T-helper 1 cell treated with Interleukin-12 subunit alpha and Interleukin-12 subunit beta and Interleukin-4 antibody, amounts not matched to agents 30 μg/mL and 1 μg/mL, for 36 hours (primary cell): ENCODE measurements around the gene APC2.

ENCODE experiments used
- H3K27ac Mint-ChIP-seq: one replicate; pipeline ENCODE4 v1.8.0; 2021; ENCODE audit warnings: mild to moderate bottlenecking, mixed read lengths
- H3K27me3 Mint-ChIP-seq: one replicate; pipeline ENCODE4 v1.8.0; 2021; ENCODE audit warnings: low read depth, mixed read lengths
- H3K36me3 Mint-ChIP-seq: one replicate; pipeline ENCODE4 v1.8.0; 2021; ENCODE audit warnings: low read depth, mixed read lengths
- H3K4me1 Mint-ChIP-seq: one replicate; pipeline ENCODE4 v1.8.0; 2021; ENCODE audit warnings: low read depth, mixed read lengths
- H3K4me3 Mint-ChIP-seq: one replicate; pipeline ENCODE4 v1.8.0; 2021; ENCODE audit warnings: mild to moderate bottlenecking, moderate library complexity, mixed read lengths
- H3K9me3 Mint-ChIP-seq: one replicate; pipeline ENCODE4 v1.8.0; 2021; ENCODE audit warnings: mixed read lengths

Gene APC2

DNA sequence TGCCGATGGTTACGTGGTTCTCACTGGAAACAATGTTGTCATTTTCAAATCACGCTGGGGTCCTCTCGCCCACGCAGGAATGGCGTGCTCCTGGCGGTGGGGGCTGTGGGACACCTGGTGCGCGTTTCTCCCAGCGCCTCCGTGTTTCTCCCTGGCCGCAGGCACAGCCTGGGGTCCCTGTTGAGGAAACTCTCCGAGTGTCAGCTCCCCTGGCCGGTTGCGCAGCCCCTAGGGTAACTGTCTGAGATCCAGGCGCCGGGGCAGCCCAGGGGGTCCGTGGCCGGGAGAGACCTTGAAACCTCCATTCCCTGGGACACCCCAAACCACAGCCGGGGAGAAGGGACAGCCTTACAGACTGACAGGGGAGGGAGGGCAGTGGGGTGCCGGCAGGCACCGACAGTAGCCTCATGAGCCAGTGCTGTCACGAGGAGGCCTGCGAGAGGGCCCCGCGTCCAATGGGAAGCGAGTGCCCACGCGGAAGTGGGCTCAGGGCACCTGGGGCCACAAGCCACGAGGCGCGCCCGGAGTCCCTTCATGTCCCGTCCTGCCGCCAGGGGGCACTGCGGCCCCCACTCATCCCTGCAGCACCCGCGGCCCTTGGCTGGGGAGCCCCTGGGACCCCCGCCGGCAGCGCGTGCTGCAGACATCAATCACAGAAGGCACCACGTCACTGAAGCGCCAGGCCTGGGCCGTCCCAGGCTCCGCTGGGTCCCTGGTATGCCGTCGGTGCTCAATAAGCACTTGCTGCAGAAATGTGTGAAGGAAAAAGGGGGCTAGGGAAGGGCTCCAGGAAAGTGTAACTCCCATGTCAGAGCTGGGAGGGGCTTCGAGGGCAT is 53.4 kb downstream of the APC2 start:
- no peak overlapping the region for H3K27ac Mint-ChIP-seq
- peaks cover 5% of the 10 kb centered on the region for H3K4me1 Mint-ChIP-seq
- peaks cover 9% of the 10 kb centered on the region for H3K27me3 Mint-ChIP-seq

GRCh38 chr19:1503925-1504773 is 54.2 kb downstream of the APC2 start:
- Mint-ChIP-seq H3K4me3 (no peak overlapping the region), H3K27ac (no peak overlapping the region), H3K27me3 (peaks cover 14% of the 10 kb centered on the region), H3K9me3 (no peaks in the 10 kb centered on the region), H3K4me1 (peaks cover 7% of the 10 kb centered on the region), H3K36me3 (no peaks in the 10 kb centered on the region)

More for the DNA sequence above, 53.4 kb downstream of the APC2 start:
- Mint-ChIP-seq H3K9me3 (no peaks in the 10 kb centered on the region), H3K36me3 (no peaks in the 10 kb centered on the region), H3K4me3 (no peak overlapping the region)

GRCh38 chr19:1505012-1505411 is 55.1 kb downstream of the APC2 start:
- H3K4me3 Mint-ChIP-seq: no peak overlapping the region
- H3K27me3 Mint-ChIP-seq: peaks cover 19% of the 10 kb centered on the region
- peaks cover 7% of the 10 kb centered on the region for H3K4me1 Mint-ChIP-seq
- no peak overlapping the region for H3K27ac Mint-ChIP-seq
- H3K36me3 Mint-ChIP-seq: no peaks in the 10 kb centered on the region
- H3K9me3 Mint-ChIP-seq: no peaks in the 10 kb centered on the region

DNA sequence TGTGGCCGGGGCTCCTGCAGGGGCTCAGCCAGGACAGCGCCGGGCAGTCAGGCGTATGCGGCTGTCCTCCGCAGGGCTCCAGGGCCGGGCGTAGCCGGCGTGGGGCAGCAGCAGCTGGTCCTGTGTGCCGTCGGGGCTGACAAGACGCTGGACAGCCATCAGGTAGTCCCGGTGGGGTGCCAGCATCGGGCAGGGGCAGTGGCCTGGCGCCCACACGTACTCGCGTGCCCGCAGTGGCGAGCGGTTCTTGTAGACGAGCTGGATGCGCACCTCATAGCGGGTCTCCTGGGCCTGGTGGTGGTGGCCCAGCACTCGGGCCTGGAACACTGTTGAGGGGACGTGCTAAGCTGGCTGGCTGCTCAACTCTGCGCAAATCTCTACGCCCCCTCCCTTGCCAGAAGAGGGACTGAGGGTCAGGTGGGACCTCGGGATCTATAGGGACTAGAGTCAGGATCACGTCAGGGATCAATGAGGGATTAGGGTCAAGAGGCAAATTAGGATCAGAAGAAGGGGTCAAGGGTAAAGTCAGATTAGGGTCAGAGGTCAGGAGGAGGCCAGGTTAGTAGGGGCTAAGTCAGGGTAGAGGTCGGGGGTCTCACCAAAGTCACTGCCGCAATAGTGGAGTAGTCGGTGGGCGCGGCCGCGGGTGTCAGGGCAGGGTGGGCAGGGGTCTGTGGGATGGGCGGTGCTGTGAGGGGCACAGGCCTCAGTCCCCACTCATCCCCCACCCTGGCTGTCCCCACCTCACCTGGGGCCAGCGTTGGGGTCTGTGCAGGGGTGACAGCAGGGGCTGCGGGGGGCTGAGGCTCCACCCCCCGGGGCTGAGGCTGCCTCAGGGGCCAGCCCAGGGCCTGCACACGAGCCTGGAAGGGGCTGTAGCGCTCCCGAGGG is 56.3 kb downstream of the APC2 start:
- peaks cover 7% of the 10 kb centered on the region for H3K4me1 Mint-ChIP-seq
- peaks cover 26% of the 10 kb centered on the region for H3K27me3 Mint-ChIP-seq
- no peaks in the 10 kb centered on the region for H3K9me3 Mint-ChIP-seq
- H3K27ac Mint-ChIP-seq: no peak overlapping the region
- H3K36me3 Mint-ChIP-seq: no peaks in the 10 kb centered on the region
- H3K4me3 Mint-ChIP-seq: no peak overlapping the region

DNA sequence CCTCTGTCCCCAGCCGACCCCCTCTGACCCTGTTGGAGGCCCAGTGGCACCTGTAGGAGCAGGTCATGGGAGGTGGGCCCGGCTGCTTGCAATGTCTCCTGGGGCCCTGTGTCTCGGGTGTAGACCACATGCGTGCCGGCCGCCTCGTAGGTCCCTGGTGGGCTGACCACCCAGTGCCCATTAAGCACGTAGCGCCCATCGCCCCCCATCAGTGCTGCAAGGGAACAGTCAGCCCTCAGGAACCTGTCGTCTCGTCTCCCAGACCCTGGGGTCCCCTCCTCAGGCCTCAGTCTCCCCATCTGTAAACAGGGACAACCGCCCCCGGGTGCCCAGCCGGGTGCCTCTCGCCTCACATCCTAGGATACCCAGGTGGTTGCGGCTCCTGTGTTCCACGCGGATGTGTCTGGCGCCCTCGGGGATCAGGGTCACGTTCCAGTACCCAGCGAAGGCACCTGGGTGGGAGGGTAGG is 57.3 kb downstream of the APC2 start:
- Mint-ChIP-seq H3K27ac (no peak overlapping the region), H3K27me3 (peaks cover 27% of the 10 kb centered on the region), H3K4me3 (no peak overlapping the region), H3K4me1 (peaks cover 7% of the 10 kb centered on the region), H3K9me3 (no peaks in the 10 kb centered on the region), H3K36me3 (no peaks in the 10 kb centered on the region)

DNA sequence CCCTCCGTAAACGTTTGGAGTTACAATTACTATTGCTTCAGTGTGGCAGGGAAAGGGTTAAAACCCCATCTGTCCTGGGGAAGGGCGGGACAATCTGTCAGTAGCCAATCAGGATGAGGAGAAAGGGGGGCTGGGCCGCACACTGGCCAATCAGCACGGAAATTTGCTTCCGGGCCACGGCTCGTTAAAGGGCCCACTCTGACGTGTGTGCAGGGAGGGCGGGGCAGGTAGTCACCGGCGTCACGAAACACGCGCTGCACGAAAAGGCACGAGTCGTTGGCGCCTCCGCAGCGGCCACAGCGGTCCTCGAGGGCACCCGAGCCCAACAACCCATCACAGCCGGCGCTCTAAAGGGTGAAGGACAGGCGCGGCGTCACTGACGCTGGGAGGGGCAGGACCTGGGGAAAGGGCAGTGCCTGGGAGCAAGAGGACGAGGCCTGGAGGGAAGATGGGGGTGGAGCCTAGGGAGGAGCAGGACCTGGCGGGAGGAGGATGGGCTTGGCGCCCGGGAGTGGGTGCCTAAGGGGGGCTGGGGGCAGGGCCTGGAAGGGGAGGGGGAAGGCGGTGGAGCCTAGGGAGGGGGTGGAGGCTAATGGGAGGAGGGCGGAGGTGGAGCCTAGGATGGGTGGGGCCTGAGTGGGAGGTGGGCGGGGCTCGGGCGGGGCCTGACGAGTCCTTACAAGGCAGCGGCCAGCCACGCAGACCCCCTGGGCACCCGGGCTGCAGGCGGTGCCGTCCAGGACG is 58.0 kb downstream of the APC2 start:
- Mint-ChIP-seq H3K36me3 (no peaks in the 10 kb centered on the region), H3K27ac (peak overlapping the region; percentile 79), H3K27me3 (peaks cover 27% of the 10 kb centered on the region), H3K4me3 (peak overlapping the region; percentile 79), H3K9me3 (no peaks in the 10 kb centered on the region), H3K4me1 (peaks cover 7% of the 10 kb centered on the region)

DNA sequence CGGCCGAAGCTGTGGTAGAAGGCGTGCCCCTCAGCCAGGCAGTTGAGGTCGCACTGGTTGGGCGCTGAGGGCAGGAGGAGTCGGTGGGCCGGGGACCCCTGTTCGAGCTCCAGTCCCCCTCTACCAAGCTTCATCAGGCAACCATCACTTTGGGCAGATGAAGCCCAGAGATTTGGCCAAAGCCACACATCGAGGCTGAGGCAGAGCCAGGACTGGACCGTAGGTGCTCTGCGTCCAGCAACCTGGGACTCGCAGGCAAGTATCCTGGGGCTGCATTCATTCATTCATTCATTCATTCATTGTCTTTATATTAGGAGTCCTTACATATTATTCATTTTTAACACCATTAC is 58.6 kb downstream of the APC2 start:
- Mint-ChIP-seq H3K27ac (no peak overlapping the region), H3K4me3 (no peak overlapping the region), H3K4me1 (peaks cover 7% of the 10 kb centered on the region), H3K36me3 (no peaks in the 10 kb centered on the region), H3K9me3 (no peaks in the 10 kb centered on the region), H3K27me3 (peaks cover 27% of the 10 kb centered on the region)

DNA sequence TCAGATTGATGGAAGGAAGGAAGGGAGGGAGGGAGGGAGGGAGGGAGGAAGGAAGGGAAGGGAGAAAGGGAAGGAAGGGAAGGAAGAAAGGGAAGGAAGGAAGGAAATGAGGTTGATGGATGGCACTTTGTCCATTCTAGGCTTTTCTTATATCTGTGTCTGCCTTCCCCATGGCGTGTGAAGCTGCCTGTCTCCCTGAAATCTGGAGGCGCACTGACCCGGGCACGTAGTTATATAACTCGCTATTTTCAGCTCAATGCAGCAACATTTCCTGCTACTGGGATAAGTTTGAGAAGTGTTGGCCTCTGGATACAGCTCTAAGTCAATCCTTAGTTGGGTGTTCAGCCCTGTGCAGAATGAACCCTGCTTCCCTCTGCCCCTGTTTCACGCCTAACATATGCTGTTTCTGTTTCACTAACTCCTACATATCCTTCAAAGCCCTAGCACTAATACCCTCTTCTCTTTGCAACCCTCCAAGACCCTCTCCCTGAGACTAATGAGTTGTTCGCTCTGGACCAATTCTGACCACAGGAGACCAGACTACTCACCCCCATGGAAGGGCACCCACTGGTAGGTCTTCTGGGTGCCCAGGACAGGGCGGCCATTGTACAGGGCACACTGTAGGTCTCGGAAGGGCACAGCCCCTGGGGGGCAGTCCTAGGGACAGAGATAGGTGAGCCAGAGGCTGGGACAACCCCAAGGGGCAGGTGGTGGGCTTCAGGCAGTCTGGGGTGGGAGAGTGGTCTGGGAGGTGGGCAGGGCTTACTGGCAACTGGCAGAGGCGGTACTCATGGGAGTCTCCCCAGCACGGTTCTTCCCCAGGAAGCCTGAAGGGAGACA is 59.9 kb downstream of the APC2 start:
- Mint-ChIP-seq H3K4me1 (peaks cover 7% of the 10 kb centered on the region), H3K27me3 (peaks cover 27% of the 10 kb centered on the region), H3K27ac (no peak overlapping the region), H3K4me3 (no peak overlapping the region), H3K9me3 (no peaks in the 10 kb centered on the region), H3K36me3 (no peaks in the 10 kb centered on the region)

- Mint-ChIP-seq H3K27ac (no peak overlapping the region), H3K4me1 (peaks cover 7% of the 10 kb centered on the region), H3K36me3 (no peaks in the 10 kb centered on the region), H3K9me3 (no peaks in the 10 kb centered on the region), H3K4me3 (no peak overlapping the region), H3K27me3 (peaks cover 24% of the 10 kb centered on the region)
Observed at GRCh38 chr19:1510442-1510806, 60.5 kb downstream of the APC2 start.

GRCh38 chr19:1510807-1511206 is 60.9 kb downstream of the APC2 start:
- Mint-ChIP-seq H3K9me3 (no peaks in the 10 kb centered on the region), H3K27ac (no peak overlapping the region), H3K4me3 (no peak overlapping the region), H3K4me1 (peaks cover 7% of the 10 kb centered on the region), H3K27me3 (peaks cover 22% of the 10 kb centered on the region), H3K36me3 (no peaks in the 10 kb centered on the region)

- Mint-ChIP-seq H3K27ac (no peak overlapping the region), H3K4me1 (peaks cover 7% of the 10 kb centered on the region), H3K4me3 (no peak overlapping the region), H3K36me3 (no peaks in the 10 kb centered on the region), H3K9me3 (no peaks in the 10 kb centered on the region), H3K27me3 (peaks cover 22% of the 10 kb centered on the region)
Observed at GRCh38 chr19:1511318-1512317, 61.7 kb downstream of the APC2 start.
